GM12872 (cell line): ENCODE data around the gene SUGP2.

Source experiments
- CTCF ChIP-seq: IDR thresholded peaks from 3 replicates; pipeline ENCODE4 v1.5.1; 2011; ENCODE audit warnings: low read depth, mild to moderate bottlenecking, low read length, moderate library complexity; ENCODE audit not compliant: insufficient read depth

Gene SUGP2

GRCh38 chr19:19027228-19027627, 6.1 kb downstream of the SUGP2 start:
- no peak for TF ChIP-seq CTCF

GRCh38 chr19:19026299-19026971, 6.9 kb downstream of the SUGP2 start:
- TF ChIP-seq CTCF: peak; percentile 16; the same call in 1 of the 3 replicates

- TF ChIP-seq CTCF: no peak
These were observed 7.5 kb downstream of the SUGP2 start for GRCh38 chr19:19025861-19026260.

- no peak for TF ChIP-seq CTCF
These were observed 10.8 kb downstream of the SUGP2 start for GRCh38 chr19:19022380-19022961.

- no peak for TF ChIP-seq CTCF
These were observed 12.2 kb downstream of the SUGP2 start for GRCh38 chr19:19021115-19021514.

GRCh38 chr19:19010551-19010950, 22.8 kb downstream of the SUGP2 start:
- TF ChIP-seq CTCF: no peak

GRCh38 chr19:19009951-19010350, 23.4 kb downstream of the SUGP2 start:
- TF ChIP-seq CTCF: no peak
